Muscle layer of colon (tissue), 2 donors: ENCODE data around the gene TCTN3.
"Not testable (repeated sequence)": the region's sequence is repeated elsewhere in the genome, so short reads cannot be mapped to it uniquely, and the experiment has no call there.

Experiments used
- H3K27ac ChIP-seq: one replicate; pipeline ENCODE4 v1.7.0; 2013; ENCODE audit warnings: low read depth, mild to moderate bottlenecking, low read length, moderate library complexity
- H3K27me3 ChIP-seq, 2 donors: one replicate each; pipeline ENCODE4 v1.7.0; 2013; ENCODE audit warnings: low read length in 2 of 2, mild to moderate bottlenecking in 2 of 2; ENCODE audit not compliant: insufficient read depth in 2 of 2, control insufficient read depth in 1 of 2
- H3K36me3 ChIP-seq: one replicate; pipeline ENCODE4 v1.7.0; 2013; ENCODE audit warnings: mild to moderate bottlenecking, low read length; ENCODE audit not compliant: insufficient read depth
- H3K4me1 ChIP-seq: one replicate; pipeline ENCODE4 v1.7.0; 2013; ENCODE audit warnings: mild to moderate bottlenecking, low read length; ENCODE audit not compliant: insufficient read depth
- H3K4me3 ChIP-seq, 2 donors: one replicate each; pipeline ENCODE4 v1.7.0; 2013; ENCODE audit warnings: low read length in 2 of 2, low read depth in 1 of 2, mild to moderate bottlenecking in 1 of 2, moderate library complexity in 1 of 2
- H3K9ac ChIP-seq: one replicate; pipeline ENCODE4 v1.7.0; 2013; ENCODE audit warnings: low read length
- H3K9me3 ChIP-seq: one replicate; pipeline ENCODE4 v1.7.0; 2013; ENCODE audit warnings: mild to moderate bottlenecking, low read length
- donor health status: abdominal sarcoma.
- donor health status: Adenocarcinoma of cecum.

TCTN3 gene, protein sequence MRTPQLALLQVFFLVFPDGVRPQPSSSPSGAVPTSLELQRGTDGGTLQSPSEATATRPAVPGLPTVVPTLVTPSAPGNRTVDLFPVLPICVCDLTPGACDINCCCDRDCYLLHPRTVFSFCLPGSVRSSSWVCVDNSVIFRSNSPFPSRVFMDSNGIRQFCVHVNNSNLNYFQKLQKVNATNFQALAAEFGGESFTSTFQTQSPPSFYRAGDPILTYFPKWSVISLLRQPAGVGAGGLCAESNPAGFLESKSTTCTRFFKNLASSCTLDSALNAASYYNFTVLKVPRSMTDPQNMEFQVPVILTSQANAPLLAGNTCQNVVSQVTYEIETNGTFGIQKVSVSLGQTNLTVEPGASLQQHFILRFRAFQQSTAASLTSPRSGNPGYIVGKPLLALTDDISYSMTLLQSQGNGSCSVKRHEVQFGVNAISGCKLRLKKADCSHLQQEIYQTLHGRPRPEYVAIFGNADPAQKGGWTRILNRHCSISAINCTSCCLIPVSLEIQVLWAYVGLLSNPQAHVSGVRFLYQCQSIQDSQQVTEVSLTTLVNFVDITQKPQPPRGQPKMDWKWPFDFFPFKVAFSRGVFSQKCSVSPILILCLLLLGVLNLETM

DNA sequence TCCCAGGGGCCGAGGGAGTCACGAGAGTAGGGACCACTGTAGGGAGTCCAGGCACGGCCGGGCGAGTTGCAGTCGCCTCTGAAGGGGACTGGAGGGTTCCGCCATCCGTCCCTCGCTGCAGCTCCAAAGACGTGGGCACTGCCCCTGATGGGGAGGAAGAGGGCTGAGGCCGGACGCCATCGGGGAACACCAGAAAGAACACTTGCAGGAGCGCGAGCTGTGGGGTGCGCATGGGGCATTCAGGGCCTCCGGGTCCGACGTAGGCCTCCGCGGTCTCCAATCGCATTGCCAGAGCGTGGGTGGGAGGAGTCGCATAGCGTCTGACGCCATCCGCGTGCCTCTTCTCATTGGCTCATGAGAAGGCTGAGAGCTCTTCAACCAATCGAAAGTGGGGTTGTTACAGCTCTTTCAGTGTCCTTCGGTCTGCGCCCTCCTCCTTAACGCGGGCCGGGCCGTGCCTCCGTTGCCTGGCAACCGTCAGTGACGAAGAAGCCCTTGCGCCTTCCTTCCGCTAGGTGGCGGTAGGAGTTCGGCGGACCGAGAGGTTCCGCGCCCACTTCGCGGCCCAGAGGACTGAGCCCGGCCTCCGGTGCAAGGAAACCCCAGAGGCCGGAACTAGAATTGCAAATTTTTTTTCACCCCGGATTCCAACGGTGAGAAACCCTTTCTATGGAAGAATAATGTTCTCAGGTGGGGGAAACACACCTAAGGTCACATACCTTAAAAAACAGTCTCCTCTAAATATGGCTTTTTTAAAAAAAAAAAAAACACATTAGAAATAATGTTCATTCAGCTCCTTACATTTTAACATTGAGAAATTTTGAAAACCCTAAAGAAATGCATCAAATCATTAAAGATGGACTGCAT is at the start of gene TCTN3:
Gene TCTN3, minus strand, starts transcription at position 260 of the 867 bp plus-strand sequence. Its CDS starts 28 bp downstream, at position 232.
- H3K4me3 ChIP-seq = peak within 1 kb of the TSS; percentile 78 to 97
- H3K27ac ChIP-seq = peak within 1 kb of the TSS; percentile 89
- peaks cover 20% of the 10 kb centered on the region for H3K4me1 ChIP-seq
- H3K9ac ChIP-seq = peak within 1 kb of the TSS; percentile 93
- H3K27me3 ChIP-seq = no peaks in the 10 kb centered on the region
- H3K9me3 ChIP-seq = no peaks in the 10 kb centered on the region
- peaks cover 20% of the 10 kb centered on the region for H3K36me3 ChIP-seq

DNA sequence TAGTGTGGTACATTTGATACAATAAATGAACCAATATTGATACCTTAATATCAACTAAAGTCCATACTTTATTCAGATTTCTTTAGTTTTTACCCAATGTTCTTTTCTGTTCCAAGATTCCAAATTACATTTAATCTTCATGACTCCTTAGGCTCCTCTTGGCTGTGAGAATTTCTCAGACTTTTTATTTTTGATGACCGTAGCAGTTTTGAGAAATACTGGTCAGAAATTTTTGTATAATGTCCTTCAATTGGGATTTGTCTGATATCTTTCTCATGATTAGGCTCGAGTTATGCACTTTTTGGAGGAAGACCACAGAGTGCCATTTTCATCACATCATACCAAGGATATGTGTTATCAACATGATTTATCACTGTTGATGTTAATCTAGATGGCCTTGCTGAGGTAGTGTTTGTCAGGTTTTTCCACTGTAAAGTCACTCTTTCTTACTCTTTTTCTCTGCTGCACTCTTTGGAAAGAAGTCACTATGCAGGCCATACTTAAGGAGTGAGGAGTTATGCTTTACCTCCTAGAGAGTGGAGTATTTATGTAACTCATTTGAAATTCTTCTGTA is 49.3 kb upstream of the TCTN3 start:
- Histone ChIP-seq H3K9me3 (no peaks in the 10 kb centered on the region), H3K27me3 (no peaks in the 10 kb centered on the region), H3K9ac (no peak overlapping the region), H3K4me3 (no peak overlapping the region), H3K4me1 (peaks cover 17% of the 10 kb centered on the region), H3K36me3 (no peaks in the 10 kb centered on the region), H3K27ac (no peak overlapping the region)

DNA sequence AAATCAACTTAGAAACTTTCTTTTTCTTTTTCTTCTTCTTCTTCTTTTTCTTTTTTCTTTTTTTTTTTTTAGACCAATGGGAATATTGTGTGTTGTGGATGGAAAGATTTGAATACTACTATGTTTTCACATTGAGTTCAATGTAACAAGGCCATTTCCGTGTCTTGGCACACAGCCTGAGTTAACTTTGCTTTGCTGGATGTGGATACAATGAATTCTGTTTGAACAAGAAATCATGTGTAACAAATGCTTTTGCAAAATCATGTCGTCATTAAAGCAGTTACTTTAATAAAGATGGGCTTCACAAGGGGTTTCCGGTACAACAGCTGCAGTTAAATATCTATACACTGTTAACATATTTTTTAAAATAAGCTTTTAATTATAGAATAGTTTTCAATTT is 48.8 kb upstream of the TCTN3 start:
- no peaks in the 10 kb centered on the region for H3K36me3 ChIP-seq
- peaks cover 17% of the 10 kb centered on the region for H3K4me1 ChIP-seq
- H3K9ac ChIP-seq = no peak overlapping the region
- no peaks in the 10 kb centered on the region for H3K9me3 ChIP-seq
- H3K27ac ChIP-seq = no peak overlapping the region
- H3K4me3 ChIP-seq = no peak overlapping the region
- H3K27me3 ChIP-seq = no peaks in the 10 kb centered on the region

DNA sequence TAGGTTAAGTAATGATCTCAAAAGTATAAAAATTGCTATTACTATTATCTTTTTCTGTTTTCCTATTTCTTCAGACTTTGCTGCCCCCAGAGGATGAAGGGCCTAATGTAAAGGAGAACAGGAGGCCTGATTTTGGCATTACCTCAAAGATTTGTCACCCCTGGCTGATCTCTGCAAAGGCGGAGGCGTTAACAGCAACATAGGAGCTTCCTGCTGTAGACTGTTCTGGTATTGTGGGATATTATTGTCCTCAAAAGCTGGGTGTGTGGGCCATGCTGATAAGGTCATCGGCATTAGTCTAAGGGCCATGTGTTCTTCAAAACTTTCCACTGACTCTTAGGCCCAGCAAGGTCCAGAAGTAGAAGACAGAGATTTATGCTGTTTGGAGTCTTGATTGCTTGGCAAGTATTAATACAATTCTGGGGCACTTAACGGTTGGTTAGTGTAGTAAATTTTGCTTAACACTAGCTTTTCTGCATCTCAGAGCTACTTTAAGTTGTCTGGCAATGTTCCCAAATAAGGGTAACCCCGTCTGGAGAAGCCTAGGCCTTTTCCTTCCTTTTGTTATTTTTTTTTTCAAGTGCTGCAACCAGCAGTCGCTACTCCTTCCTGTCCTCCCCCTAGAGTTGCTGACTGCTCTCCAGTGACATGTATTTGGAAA is 48.2 kb upstream of the TCTN3 start:
- Histone ChIP-seq H3K36me3 (no peaks in the 10 kb centered on the region), H3K4me3 (no peak overlapping the region), H3K9ac (no peak overlapping the region), H3K27me3 (no peaks in the 10 kb centered on the region), H3K4me1 (peaks cover 17% of the 10 kb centered on the region), H3K27ac (peak overlapping the region; percentile 0), H3K9me3 (no peaks in the 10 kb centered on the region)

DNA sequence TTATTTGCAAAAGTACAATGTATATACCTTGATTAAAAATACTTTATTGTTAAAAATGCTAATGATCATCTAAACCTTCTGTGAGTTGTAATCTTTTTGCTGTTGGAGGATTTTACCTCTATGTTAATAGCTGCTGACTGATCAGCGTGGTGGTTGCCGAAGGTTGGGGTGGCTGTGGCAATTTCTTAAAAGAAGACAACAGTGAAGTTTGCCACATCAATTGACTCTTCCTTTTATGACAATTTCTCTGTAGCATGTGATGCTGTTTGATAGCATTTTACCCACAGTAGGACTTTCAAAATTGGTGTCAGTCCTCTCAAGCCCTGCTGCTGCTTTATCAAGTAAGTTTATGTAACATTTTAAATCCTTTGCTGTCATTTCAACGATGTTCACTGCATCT is 45.3 kb upstream of the TCTN3 start:
- Histone ChIP-seq H3K27me3 (no peaks in the 10 kb centered on the region), H3K4me1 (peaks cover 17% of the 10 kb centered on the region), H3K9me3 (no peaks in the 10 kb centered on the region), H3K36me3 (no peaks in the 10 kb centered on the region), H3K9ac (no peak overlapping the region), H3K27ac (no peak overlapping the region), H3K4me3 (no peak overlapping the region)

DNA sequence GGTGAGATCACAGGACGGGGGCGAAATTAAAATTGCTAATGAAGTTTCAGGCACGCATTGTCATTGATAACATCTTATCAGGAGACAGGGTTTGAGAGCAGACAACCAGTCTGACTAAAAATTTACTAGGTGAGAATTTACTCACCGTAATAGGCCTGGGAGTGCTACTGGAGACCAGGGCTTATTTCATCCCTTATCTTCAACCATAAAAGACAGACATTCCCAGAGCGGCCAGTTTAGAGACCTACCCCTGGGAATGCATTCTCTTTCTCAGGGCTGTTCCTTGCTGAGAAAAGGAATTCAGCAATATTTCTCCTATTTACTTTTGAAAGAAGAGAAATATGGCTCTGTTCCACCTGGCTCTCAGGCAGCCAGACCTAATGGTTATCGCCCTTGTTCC is 39.2 kb upstream of the TCTN3 start:
- H3K27me3 ChIP-seq, H3K9me3 ChIP-seq, H3K4me1 ChIP-seq, H3K36me3 ChIP-seq, H3K4me3 ChIP-seq, H3K9ac ChIP-seq, H3K27ac ChIP-seq: not testable (repeated sequence)

DNA sequence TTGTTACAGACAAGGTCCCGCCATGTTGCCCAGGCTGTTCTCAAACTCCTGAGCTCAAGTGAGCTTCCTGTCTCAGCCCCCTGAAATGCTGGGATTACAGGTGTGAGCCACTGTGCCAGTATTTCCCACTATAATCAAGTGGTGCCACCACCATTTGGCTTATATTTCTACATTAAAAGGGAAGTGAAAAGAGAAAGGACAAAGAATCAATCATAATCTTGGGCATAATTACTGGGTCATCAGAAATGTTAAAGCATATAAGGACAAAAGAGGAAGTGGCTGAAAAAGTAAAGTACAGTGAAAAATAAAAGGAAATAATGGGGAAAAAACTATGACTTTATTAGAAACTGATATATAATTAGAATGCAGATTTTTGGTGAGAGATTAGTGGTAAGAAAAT is 36.5 kb upstream of the TCTN3 start:
- no peak overlapping the region for H3K27ac ChIP-seq
- no peaks in the 10 kb centered on the region for H3K9me3 ChIP-seq
- no peak overlapping the region for H3K4me3 ChIP-seq
- H3K9ac ChIP-seq = no peak overlapping the region
- H3K27me3 ChIP-seq = no peaks in the 10 kb centered on the region
- no peaks in the 10 kb centered on the region for H3K36me3 ChIP-seq
- no peaks in the 10 kb centered on the region for H3K4me1 ChIP-seq

DNA sequence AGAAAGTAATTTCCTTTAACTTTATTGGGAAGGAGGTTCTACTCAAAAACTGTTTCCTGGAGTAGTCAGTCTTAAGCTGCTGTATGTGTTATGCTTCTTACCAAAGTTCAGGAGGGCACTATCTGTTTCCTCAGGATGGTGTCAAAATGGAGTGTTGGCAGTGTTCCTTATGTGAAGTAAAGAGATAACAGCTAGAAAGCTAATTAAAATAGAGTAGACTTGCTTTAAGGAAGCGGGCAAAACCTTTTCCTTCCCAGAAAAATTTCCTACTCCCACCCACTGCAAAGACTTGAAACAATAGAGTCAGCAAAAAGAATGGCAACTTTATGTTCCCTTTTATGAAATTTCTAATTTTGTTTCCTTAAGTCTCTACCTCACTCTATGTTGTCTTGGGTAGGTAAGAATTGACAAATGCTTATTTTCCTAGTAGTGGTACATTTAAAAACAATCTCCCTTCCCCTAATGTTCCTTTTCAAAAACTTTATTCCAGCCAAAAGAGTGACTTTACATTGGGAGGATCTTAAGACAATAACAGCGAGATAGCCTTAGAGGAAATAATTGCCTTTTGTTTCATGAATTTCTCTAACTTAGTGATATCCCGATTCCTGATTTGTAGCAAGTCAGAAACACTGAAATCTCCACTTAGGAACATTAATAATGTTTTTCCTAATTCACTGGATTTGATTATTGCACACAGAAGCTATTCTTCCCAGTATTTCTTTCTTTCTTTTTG is 35.8 kb upstream of the TCTN3 start:
- Histone ChIP-seq H3K36me3 (no peaks in the 10 kb centered on the region), H3K9me3 (no peaks in the 10 kb centered on the region), H3K27me3 (no peaks in the 10 kb centered on the region), H3K4me1 (no peaks in the 10 kb centered on the region), H3K27ac (no peak overlapping the region), H3K4me3 (no peak overlapping the region), H3K9ac (no peak overlapping the region)

DNA sequence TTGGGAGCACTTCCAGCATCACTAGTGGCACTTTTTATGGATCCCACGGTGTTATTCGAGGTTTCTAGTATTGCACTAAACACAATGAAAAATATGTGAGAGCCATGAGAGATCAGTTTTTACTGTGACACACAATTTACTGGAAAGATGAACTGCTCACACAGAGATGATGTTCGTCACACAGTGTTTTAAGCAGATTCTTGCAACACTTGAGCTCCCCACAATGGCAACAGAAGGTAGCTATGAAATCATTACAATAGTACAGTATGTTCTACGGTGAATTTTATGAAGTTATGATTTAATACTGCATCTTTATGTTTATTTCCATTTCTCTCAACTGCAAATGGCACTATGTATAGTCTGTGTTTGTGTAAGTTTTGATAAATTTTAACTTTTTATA is 34.8 kb upstream of the TCTN3 start:
- Histone ChIP-seq H3K9ac (no peak overlapping the region), H3K27ac (no peak overlapping the region), H3K4me3 (no peak overlapping the region)

DNA sequence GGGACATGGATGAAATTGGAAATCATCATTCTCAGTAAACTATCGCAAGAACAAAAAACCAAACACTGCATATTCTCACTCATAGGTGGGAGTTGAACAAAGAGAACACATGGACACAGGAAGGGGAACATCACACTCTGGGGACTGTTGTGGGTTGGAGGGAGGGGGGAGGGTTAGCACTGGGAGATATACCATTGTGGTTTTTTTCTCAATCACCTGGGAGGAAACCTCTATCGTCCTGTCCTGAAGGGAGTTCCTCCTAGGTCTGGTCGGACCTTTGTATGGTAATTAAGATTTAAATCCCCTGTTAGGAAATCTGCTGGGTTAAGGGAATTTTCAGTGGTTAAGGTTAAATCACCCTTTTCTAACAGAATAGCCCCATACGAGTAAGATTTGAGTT is 28.8 kb upstream of the TCTN3 start:
- not testable (repeated sequence) for H3K4me3 ChIP-seq, H3K9ac ChIP-seq, H3K9me3 ChIP-seq, H3K27ac ChIP-seq, H3K4me1 ChIP-seq, H3K27me3 ChIP-seq, H3K36me3 ChIP-seq

More for the DNA sequence above, 34.8 kb upstream of the TCTN3 start:
- Histone ChIP-seq H3K9me3 (no peaks in the 10 kb centered on the region), H3K27me3 (no peaks in the 10 kb centered on the region), H3K4me1 (no peaks in the 10 kb centered on the region), H3K36me3 (no peaks in the 10 kb centered on the region)
